GM18520 (cell line): ENCODE data around the gene PDLIM5.
"Not testable (repeated sequence)": the region's sequence is repeated elsewhere in the genome, so short reads cannot be mapped to it uniquely, and the experiment has no call there.

Experiments
- ATAC-seq: cut with Tn5 transposase; IDR thresholded peaks from one replicate; pipeline ENCODE4 v1.9.1; 2021; ENCODE audit not compliant: unreplicated experiment

PDLIM5 gene, protein sequence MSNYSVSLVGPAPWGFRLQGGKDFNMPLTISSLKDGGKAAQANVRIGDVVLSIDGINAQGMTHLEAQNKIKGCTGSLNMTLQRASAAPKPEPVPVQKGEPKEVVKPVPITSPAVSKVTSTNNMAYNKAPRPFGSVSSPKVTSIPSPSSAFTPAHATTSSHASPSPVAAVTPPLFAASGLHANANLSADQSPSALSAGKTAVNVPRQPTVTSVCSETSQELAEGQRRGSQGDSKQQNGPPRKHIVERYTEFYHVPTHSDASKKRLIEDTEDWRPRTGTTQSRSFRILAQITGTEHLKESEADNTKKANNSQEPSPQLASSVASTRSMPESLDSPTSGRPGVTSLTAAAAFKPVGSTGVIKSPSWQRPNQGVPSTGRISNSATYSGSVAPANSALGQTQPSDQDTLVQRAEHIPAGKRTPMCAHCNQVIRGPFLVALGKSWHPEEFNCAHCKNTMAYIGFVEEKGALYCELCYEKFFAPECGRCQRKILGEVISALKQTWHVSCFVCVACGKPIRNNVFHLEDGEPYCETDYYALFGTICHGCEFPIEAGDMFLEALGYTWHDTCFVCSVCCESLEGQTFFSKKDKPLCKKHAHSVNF

DNA sequence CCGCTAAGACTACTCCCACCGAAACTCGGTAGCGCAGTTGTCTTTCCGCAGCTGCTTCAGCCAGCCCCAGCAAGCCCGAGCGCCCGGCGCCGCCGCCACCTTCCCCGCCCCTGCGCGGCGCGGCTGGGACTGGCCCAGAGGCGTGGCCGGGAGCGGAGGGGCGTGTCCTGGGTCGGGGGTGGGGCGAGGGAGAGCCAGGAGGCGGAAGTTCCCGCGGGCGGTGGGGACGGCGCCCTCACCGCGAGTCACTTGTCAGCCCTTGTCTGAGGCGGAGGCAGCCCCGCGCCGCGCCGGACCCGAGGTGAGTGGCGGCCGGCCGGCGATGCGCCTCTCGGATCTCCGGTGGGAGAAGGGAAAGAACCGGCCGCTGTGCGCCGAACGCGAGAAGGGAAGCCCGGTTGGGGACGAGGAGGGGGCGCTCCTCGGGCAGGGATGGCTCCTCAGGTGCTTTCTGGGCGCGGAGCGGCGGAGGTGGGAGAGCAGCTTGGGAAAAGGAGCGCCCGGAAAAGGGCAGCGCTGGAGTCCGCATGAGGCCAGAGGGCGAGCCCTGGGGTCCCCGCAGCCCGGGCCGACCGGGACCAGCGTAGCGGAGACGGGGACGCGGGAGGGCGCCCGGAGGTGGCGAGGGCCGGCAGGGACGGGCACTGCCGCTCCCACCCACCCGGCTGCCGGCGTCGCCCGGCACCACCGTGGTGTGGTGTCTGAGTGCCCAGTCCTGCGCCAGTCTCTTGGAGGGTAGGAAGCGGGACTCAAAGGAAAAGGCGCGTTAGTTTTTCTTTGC lies at the start of gene PDLIM5:
Gene PDLIM5 (plus strand): TSS at position 248 of the 781 bp plus-strand sequence. CDS start 3,347 bp downstream, outside the sequence.
- ATAC-seq: peak; percentile 79

DNA sequence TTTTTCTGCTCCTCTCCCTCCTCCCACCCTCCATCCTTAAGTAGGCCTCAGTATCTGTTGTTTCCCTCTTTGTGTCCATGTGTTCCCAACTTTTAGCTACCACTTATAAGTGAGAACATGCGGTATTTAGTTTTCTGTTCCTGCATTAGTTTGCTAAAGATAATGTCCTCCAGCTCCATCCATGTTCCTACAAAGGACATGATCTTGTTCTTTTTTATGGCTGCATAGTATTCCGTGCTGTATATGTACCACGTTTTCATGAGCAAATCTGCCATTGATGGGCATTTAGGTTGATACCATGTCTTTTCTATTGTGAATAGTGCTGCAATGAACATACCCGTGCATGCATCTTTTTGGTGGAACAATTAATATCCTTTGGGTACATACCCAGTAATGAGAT lies 49.3 kb upstream of the PDLIM5 start:
- not testable (repeated sequence) for ATAC-seq

DNA sequence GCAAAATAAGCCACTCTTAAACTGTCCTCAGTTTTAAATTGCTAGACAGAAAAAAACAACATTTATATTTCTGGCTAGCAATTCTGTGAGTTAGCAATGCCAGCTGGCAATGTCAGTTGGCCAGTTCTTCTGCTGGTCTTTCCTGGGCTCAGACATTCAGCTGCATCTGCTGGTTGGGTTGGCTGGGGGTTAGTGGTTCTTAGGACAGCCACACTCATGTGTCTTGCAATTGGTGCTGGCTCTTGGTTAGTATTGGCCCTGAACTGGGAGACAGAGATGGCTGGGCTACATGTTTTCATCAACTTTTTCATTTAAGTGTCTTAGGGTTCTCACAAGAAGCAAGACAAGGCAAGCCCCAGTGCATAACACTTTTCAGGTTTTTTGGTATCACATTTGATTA lies 48.0 kb upstream of the PDLIM5 start:
- ATAC-seq: no peak

DNA sequence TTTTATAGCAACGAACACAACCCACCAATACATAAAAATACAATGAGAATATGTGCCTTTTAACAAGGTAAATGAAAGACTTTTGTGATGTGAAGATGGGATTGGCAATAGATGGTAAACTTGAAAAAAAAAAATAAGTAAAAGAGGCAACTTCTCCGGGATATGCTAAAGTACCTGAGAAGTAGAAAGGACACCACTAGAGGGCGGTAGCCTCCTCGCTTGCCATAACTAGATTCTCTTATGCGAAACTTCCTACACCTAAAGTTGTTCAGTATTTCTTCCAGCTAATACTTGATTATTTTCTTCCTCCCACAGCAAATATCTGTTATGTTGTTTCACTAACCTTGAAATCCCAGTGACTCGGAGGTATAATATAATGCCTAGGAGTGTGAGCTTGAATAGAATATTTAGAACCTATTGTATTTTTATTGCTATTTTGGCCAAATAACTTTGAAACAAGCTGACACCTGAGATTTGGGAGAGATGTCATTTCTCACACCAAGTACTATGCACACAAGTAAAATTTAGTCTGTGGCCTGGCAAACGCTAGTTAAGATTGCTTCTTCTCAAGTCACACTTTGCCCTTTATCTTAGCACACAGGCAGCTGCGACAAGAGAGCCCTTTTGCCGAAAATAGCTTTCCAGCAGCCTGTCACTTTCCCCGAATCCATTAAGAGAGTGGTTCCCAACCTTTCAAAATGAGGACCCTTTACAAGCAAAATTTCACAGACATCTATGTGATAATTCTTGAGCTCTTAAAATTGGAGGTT lies 44.9 kb upstream of the PDLIM5 start:
- ATAC-seq: peak; percentile 73

DNA sequence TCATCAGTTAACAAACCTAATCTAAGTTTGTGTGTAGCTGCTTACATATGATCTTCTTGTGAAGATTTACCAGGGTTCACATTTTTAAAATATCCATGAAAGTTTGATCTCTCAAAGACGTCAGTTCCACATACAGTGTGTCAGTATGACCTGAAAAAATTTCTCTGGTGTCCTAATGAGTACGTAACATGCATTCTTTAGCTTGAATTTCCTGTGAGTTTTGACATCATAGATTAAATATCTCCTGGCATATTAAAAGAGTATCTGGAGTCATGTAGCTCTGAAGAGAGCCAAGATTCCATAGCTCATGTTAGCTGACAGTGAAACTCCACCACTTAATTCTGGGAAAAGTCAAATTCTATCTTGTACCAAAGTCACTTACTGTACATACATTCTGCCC lies 43.9 kb upstream of the PDLIM5 start:
- ATAC-seq: no peak

DNA sequence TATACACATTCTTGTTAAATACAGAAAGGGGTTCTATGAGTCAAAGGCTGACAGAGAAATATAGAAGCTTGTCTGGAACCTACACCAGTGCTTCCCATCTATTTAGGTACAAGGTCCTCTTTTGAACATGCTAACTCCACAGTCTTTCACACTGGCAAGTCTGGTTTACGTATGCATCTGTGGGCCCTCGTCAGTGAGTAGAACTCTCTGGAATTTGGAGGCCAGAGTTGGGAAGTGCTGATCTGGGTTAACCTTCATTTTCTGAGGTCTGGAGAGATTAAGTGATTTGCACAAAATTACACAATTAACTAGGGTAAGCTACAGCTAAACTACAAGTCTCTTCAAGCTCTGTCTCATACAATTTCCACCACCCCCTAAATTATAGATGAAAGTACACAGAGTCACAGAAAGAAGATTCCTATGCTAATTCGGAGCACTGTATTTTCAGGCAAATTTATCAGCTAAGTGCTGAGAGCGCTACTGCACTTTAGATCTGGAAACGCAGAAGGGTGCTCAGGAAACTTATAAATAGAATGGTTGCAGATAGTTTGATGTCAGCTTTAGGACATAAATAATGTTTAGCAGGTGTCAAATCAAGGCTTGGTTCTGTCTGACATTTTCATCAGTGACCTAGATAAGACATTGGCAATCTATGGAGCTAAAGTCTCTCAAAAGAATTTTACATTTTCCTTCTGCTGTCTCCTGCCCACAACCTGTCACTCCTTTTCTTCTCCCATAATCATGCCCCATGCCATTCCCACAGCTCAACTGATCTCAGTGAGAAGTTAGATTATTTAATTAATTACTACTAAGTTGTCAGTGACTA lies 43.0 kb upstream of the PDLIM5 start:
- no peak for ATAC-seq

DNA sequence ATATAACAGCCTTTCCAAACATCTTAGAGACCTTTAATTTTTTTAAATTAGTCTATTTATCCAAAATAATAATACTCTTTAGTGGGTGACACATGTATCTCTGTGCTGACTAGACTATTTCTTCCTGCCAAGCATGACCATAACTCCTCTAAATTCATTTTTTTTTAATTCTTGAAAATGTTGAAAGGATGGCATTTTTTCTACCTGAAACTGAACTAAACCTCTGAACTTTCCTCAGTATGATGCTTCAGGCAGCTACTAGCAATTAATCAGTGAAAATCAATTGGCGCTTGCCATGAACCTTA lies 42.4 kb upstream of the PDLIM5 start:
- no peak for ATAC-seq

DNA sequence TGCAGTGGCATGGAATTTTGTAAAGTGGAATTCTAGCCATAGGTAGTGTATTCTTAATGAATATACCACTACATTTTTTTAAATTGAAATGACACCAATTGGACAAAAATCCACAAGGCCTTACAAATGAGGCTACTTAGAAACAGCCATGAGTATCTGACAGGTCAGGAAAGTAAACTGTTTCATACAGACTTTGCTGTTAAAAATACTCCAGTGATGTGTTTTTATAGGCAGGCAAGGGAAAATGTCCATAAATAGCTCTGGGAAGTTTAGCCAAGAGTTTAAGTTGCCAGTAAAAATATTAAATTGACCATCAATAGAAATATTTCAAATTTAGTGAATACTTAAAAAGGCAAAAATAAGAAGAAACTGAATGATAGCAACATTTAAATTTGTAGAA lies 41.8 kb upstream of the PDLIM5 start:
- ATAC-seq: no peak

DNA sequence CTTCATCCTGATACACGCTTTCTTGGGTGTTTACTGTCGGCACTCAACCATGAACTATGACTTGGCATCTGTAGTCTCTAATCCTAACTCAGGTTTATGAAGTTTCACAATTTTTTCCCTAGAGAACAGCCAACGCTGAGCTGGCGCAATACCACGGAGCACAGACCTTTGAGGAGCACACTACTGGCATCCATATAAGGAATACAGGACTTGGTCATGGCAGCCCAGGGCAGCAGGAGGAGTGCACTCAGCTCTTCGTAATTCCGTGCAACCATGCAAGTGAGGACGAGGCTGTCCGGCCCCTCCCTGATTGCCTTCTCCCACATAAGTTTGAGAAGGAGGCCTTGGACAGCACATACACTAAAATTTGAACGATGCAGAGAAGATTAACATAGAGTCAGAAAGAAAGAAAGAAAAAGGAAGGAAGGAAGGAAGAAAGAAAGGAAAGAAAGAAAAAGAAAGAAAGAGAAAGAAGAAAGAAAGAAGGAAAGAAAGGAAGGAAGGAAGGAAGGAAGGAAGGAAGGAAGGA lies 41.0 kb upstream of the PDLIM5 start:
- ATAC-seq: no peak

DNA sequence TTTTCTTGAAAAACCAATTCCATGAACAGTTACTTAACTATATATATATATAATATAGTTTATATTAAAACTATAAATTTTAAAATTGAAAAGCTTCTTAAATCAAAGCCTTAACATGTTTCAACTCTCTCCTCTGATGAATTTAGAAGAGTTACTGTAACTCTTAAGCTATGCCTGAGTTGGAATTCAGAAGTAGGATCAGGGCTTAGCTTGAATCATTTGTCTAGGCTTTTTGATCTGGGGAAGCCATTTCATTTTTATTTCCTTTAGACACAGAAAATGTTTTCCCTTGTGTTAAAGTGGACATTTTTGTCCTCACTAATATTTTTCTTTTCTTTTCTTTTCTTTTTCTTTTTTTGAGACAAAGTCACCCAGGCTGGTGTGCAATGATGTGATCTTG lies 40.4 kb upstream of the PDLIM5 start:
- ATAC-seq: no peak

DNA sequence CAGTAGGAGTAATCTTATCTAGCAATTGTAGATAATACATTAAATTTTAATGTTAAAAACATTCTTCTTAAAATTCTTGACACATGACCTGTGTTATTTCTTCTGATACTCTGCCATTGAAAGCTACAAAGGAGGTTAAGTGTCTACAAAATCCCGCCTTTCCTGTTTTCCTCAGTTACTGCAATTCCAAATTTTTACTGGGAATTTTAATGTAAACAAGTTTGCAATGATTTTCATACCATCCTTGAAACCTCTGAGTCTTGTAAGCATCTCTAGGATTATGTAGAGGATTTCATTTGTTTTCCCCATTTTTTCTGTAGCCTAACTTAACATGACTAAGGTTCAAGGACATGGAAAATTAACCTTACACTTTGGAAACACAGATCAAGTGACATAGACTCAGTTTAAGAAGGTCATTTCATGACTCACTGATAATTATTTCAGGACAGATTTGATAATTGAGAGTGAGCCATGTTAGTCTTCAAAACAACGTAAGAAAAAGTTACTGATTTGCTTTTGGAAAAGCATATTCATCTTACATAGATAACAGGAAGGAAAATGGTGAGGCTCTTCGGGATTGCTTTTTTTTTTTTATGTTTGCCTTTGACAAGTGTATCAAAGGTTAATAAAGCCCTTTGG lies 39.6 kb upstream of the PDLIM5 start:
- ATAC-seq: no peak

DNA sequence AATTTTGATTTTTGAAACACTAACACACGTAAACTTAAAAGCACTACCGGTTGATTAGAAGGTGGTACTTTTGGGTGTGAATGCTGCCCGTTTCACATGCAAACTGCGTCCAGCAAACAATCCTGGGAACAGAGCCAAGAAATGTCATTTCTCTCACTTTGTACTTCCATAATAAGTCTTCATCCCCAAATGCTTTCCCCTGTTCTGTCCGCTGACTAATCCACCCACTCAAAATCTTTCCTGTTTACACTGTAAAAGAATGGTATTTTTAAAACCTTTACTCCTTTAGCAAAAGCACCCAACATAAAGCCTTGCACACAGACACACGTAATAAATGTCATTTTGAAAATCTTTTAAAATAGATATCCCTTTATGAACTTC lies 39.1 kb upstream of the PDLIM5 start:
- ATAC-seq: no peak

DNA sequence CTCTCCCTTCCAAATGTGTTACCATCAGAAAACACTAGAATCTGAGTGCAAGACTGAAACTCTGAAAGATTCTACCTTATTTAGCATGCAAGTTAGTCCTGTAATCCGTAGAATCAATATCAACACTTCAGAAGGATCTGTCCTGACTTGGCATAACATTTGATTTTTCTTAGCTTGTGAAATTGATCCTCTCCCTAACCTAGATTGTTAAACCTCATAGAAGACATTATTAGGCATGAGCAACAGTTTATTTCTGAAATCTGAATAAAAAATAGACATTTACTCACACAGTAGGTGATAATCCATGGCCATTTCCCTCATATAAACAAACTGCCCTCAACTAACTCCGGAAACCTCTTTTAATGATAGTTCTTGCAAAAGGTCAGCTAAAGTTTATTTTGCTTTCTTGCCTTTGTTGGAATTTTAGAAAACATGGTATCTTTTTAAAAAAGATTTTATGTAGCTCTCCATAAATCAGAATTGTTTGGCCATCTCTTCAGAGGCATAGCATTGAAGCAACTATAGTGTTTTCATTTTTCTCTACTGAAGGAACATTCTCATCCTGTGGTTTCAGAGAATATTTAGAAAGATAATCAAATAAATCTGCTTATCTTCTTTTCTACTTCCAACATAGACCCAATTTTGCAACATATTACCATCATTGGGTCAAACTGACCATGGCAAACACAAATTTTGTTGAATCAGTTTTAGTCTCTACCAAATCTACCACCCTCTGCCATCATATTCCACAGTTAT lies 38.5 kb upstream of the PDLIM5 start:
- no peak for ATAC-seq

DNA sequence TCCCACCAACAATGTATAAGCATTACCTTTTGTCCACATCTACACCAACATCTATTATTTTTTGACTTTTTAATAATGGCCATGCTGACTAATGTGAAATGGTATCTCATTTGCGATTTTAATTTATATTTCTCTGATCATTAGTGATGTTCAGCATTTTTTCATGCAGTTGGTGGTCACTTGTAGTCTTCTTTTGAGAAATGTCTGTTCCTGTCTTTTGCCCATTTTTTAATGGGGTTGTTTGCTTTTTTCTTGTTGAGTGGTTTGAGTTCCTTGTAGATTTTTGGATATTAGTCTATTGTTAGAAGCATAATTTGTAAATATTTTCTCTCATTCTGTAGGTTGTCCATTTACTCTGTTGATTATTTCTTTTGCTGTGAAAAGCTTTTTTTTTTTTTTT lies 36.8 kb upstream of the PDLIM5 start:
- ATAC-seq: no peak

DNA sequence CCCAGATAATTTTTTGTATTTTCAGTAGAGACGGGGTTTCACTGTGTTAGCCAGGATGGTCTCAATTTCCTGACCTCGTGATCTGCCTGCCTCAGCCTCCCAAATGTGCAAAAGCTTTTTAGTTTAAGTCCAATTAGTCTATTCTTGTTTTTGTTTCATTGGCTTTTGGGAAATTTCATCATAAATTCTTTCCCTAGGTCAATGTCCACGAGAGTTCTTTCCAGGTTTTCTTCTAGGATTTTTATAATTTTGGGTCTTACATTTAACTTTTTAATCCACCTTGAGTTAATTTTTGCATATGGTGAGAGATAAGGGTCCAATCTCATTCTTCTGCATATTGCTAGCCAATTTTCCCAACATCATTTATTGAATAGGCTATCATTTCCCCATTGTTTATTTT lies 36.3 kb upstream of the PDLIM5 start:
- ATAC-seq: no peak

DNA sequence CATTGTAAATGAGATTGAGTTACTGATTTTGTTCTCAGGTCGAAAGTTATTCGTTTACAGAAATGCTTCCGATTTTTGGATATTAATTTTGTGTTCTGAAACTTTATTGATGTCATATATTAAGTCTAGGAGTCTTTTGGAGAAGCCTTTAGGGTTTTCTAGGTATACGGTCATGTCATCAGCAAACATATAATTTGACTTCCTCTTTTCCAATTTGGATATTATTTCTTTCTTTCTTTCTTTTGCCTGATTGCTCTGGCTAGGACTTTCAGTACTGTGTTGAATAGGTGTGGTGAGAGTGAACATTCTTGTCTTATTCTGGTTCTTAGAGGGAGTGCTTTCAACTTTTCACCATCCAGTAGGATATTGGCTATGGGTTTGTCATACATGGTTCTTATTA lies 35.4 kb upstream of the PDLIM5 start:
- no peak for ATAC-seq

DNA sequence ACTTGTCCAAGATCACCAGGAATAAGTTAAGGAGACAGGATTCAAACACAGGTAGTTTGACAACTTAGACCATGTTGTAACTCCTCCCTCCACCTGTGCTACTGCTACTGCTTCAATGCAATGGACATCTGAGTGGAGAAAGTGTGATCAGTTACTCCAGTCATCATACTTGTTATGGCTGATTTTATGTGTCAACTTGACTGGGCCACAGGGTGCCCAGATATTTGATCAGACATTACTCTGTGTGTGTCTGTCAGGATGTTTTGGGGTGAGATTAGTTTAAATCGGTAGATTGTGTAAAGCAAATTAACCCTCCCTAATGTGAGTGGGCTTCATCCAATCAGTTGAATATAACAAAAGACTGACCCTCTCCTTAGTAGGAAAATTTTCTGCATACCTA lies 34.8 kb upstream of the PDLIM5 start:
- no peak for ATAC-seq

DNA sequence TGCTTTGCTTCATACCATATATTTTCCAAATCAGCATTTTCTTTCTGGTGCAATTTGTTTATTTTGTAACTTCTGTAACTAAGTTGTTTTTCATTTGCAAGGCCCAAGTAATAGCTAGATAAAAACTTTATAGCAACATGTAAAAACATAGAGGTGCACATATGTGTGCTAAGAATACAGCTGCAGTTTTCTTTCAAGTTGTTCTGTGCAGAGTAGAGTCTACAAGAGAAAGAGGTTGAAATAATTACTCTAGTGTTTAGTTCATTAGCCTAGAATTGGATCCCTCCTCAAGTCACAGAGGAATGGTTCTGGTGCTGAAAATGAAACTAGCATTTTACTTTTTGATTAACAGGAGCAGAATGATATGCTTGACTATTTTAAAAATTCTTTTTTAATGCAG lies 32.2 kb upstream of the PDLIM5 start:
- no peak for ATAC-seq

DNA sequence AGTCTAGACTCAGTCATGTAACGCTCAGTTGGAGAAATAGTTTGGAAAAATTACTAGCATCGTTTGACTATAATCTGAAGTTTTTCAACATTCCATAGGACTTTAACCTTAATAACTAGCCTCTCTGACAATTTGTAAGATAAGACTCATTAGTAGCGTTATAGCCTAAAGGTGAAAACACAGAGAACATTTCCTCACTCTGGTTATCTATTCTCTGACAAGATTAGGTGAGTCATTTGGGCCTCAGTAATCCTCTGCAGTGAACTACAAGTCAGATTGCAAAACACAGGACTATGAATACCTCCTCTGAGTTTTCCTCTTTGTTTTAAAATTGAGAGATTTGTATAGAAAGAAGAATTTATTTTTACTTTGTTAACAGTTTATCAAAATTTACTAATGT lies 31.8 kb upstream of the PDLIM5 start:
- no peak for ATAC-seq
